ENCODE measurements around the gene YWHAH.

Gene YWHAH

GRCh38 chr22:31920306-31920705, 24.0 kb upstream of the YWHAH start (continued):
- TF ChIP-seq, protein P1, sequence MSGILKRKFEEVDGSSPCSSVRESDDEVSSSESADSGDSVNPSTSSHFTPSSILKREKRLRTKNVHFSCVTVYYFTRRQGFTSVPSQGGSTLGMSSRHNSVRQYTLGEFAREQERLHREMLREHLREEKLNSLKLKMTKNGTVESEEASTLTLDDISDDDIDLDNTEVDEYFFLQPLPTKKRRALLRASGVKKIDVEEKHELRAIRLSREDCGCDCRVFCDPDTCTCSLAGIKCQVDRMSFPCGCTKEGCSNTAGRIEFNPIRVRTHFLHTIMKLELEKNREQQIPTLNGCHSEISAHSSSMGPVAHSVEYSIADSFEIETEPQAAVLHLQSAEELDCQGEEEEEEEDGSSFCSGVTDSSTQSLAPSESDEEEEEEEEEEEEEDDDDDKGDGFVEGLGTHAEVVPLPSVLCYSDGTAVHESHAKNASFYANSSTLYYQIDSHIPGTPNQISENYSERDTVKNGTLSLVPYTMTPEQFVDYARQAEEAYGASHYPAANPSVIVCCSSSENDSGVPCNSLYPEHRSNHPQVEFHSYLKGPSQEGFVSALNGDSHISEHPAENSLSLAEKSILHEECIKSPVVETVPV (CRISPR knock-in tag; IDR thresholded peaks at IDR 0.05): no peak
- TF ChIP-seq GLIS3 (CRISPR knock-in tag; IDR thresholded peaks at IDR 0.05) (no peak), ZNF70 (CRISPR knock-in tag; IDR thresholded peaks at IDR 0.05) (no peak), ZFP3 (CRISPR knock-in tag; IDR thresholded peaks at IDR 0.05) (no peak), ESRRG (CRISPR knock-in tag; IDR thresholded peaks at IDR 0.05) (no peak), RARB (CRISPR knock-in tag; IDR thresholded peaks at IDR 0.05) (no peak), TOX (CRISPR knock-in tag; IDR thresholded peaks at IDR 0.05; ENCODE audit: borderline replicate concordance) (no peak), ZFP30 (CRISPR knock-in tag; IDR thresholded peaks at IDR 0.05) (no peak), ZC3H10 (CRISPR knock-in tag; IDR thresholded peaks at IDR 0.05) (no peak), PPARA (CRISPR knock-in tag; IDR thresholded peaks at IDR 0.05; ENCODE audit: borderline replicate concordance) (no peak)
- TF ChIP-seq, protein P2, sequence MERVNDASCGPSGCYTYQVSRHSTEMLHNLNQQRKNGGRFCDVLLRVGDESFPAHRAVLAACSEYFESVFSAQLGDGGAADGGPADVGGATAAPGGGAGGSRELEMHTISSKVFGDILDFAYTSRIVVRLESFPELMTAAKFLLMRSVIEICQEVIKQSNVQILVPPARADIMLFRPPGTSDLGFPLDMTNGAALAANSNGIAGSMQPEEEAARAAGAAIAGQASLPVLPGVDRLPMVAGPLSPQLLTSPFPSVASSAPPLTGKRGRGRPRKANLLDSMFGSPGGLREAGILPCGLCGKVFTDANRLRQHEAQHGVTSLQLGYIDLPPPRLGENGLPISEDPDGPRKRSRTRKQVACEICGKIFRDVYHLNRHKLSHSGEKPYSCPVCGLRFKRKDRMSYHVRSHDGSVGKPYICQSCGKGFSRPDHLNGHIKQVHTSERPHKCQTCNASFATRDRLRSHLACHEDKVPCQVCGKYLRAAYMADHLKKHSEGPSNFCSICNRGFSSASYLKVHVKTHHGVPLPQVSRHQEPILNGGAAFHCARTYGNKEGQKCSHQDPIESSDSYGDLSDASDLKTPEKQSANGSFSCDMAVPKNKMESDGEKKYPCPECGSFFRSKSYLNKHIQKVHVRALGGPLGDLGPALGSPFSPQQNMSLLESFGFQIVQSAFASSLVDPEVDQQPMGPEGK (CRISPR knock-in tag; IDR thresholded peaks at IDR 0.05; ENCODE audit: borderline replicate concordance): no peak

DNA sequence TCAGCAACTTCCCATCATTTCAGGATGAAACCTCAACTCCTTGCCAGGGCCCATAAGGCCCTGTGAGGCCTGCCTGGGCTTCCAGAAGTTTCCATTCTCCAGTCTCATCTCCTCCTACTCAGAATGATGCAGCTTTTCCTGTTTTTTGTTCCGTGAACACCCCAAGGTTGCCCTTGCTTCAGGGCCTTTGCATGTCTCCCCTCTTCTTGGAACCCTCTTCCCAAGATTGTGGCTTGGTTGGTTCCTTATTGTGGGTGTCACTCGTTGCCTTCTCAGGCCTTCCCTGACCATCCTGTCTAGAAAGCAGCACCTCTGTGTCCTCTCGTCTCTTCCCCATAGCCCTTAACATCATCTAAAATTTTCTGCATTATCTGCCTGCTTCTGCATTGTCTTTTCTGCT, 23.2 kb upstream of the YWHAH start:
- ATAC-seq: no peak
- TF ChIP-seq, protein P1 (CRISPR knock-in tag; IDR thresholded peaks at IDR 0.05): no peak
- TF ChIP-seq, protein P3, sequence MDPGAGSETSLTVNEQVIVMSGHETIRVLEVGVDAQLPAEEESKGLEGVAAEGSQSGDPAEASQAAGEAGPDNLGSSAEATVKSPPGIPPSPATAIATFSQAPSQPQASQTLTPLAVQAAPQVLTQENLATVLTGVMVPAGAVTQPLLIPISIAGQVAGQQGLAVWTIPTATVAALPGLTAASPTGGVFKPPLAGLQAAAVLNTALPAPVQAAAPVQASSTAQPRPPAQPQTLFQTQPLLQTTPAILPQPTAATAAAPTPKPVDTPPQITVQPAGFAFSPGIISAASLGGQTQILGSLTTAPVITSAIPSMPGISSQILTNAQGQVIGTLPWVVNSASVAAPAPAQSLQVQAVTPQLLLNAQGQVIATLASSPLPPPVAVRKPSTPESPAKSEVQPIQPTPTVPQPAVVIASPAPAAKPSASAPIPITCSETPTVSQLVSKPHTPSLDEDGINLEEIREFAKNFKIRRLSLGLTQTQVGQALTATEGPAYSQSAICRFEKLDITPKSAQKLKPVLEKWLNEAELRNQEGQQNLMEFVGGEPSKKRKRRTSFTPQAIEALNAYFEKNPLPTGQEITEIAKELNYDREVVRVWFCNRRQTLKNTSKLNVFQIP (CRISPR knock-in tag; IDR thresholded peaks at IDR 0.05; ENCODE audit: borderline replicate concordance, low read depth): no peak

DNA sequence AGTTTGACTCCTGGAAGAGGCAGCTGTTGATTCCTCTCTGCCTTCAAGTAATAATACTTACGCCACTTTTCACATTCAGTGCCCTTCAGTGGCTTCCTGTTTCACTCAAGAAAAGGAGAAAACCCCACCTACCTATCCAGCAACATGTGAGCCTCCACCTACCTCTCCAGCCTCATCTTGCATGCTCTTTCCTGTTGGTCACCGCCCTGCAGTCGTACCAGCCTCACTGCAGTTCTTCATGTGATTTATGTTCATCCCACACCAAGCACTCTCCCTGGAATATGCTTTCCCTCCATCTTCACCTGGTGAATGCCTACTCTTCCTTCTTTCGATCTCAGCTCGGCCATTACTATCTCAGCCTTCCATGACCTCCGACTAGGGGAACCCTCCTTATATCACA, 21.8 kb upstream of the YWHAH start:
- TF ChIP-seq, protein P3 (CRISPR knock-in tag; IDR thresholded peaks at IDR 0.05; ENCODE audit: borderline replicate concordance, low read depth): no peak
- TF ChIP-seq PPARA (CRISPR knock-in tag; IDR thresholded peaks at IDR 0.05; ENCODE audit: borderline replicate concordance) (no peak), ZNF70 (CRISPR knock-in tag; IDR thresholded peaks at IDR 0.05) (no peak), ESRRG (CRISPR knock-in tag; IDR thresholded peaks at IDR 0.05) (no peak)

DNA sequence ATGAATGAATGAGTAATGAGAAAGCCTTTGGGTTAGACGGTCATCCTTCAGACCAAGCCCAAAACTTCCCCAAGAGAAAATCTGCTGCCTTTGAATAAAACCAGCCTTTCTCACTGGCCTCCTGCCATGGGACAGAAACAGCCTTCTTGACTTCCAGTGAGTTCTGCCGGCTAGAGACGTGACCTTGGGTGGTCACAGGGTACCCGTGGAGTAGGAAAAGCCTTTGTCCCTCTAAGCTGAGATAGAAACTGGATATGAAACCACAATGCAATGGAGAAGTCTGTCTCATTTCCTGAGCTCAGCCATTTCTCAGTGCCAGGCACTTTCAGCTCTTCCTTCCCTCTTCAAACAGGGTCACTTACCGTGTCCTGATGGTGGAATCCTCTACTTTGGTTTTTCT, 21.2 kb upstream of the YWHAH start:
- TF ChIP-seq ZC3H10 (CRISPR knock-in tag; IDR thresholded peaks at IDR 0.05) (no peak), ESRRG (CRISPR knock-in tag; IDR thresholded peaks at IDR 0.05) (no peak), OSR1 (CRISPR knock-in tag; IDR thresholded peaks at IDR 0.05) (no peak), ZFP3 (CRISPR knock-in tag; IDR thresholded peaks at IDR 0.05) (no peak)
- ATAC-seq: no peak

More for the DNA sequence above, 21.8 kb upstream of the YWHAH start:
- no peak for ATAC-seq

DNA sequence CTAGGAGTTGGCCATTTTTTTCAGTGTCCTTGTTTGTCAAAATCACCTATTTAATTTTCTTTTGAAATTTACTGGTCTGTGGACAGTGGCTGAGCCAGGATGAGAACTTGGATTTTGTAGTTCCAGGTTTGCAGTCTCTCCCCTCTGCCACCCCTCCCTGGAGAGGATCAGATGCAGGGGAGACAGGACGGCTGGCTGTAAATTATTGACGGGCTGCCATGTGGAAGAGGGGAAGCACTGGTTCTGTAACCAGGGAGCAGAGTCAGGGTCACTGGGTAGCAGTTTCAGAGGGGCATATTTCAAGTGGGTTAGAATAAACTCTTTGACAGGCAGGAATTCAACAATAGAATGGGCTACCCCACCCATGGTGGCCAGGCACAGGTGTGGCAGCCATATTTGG, 20.6 kb upstream of the YWHAH start:
- no peak for ATAC-seq
- TF ChIP-seq TCF4 (CRISPR knock-in tag; IDR thresholded peaks at IDR 0.05; ENCODE audit: borderline replicate concordance) (no peak), ZNF565 (CRISPR knock-in tag; conservative IDR thresholded peaks at IDR 0.05; ENCODE audit: low read depth) (no peak), GLIS3 (CRISPR knock-in tag; IDR thresholded peaks at IDR 0.05) (no peak), BACH2 (CRISPR knock-in tag; IDR thresholded peaks at IDR 0.05; ENCODE audit: borderline replicate concordance) (no peak), ZFP3 (CRISPR knock-in tag; IDR thresholded peaks at IDR 0.05) (no peak), ARNTL (CRISPR knock-in tag; IDR thresholded peaks at IDR 0.05; ENCODE audit: borderline replicate concordance, low read depth) (no peak), ESRRG (CRISPR knock-in tag; IDR thresholded peaks at IDR 0.05) (no peak), PPARA (CRISPR knock-in tag; IDR thresholded peaks at IDR 0.05; ENCODE audit: borderline replicate concordance) (no peak), TOX (CRISPR knock-in tag; IDR thresholded peaks at IDR 0.05; ENCODE audit: borderline replicate concordance) (no peak), ZC3H10 (CRISPR knock-in tag; IDR thresholded peaks at IDR 0.05) (no peak), ZNF70 (CRISPR knock-in tag; IDR thresholded peaks at IDR 0.05) (no peak), ZNF8 (CRISPR knock-in tag; IDR thresholded peaks at IDR 0.05) (no peak), ZFP30 (CRISPR knock-in tag; IDR thresholded peaks at IDR 0.05) (no peak)
- TF ChIP-seq, protein P2 (CRISPR knock-in tag; IDR thresholded peaks at IDR 0.05; ENCODE audit: borderline replicate concordance): no peak
- TF ChIP-seq, protein P3 (CRISPR knock-in tag; IDR thresholded peaks at IDR 0.05; ENCODE audit: borderline replicate concordance, low read depth): no peak
- TF ChIP-seq, protein P1 (CRISPR knock-in tag; IDR thresholded peaks at IDR 0.05): no peak

Data from SK-N-SH treated with all-trans-retinoic acid at 6 μM for 48 hours (cell line).